HL-60 (cell line): ENCODE data around the gene SDK1.

Experiments used
- DNase-seq, 2 experiments: peaks; one replicate each; pipeline ENCODE4 v3.0.0-alpha.2; 2010 to 2020; ENCODE audit warnings: low read depth in 1 of 2, low spot score in 1 of 2
- H3K27ac ChIP-seq: fragments of 250-450 bp; sonication (Bioruptor Pico); replicated peaks from 2 replicates; pipeline ENCODE4 v1.5.1; 2020; ENCODE audit warnings: mild to moderate bottlenecking, moderate library complexity
- H3K27me3 ChIP-seq: fragments of 250-450 bp; sonication (Bioruptor Pico); 2 replicates; pipeline ENCODE4 v1.5.1; 2021; ENCODE audit warnings: mild to moderate bottlenecking, moderate library complexity; ENCODE audit not compliant: insufficient read depth, poor library complexity, severe bottlenecking
- H3K4me3 ChIP-seq: replicated peaks from 2 replicates; pipeline ENCODE4 v1.5.1; 2011; ENCODE audit warnings: mild to moderate bottlenecking, control low read depth, low read length; ENCODE audit not compliant: insufficient read depth
- GABPA ChIP-seq: IDR thresholded peaks from 2 replicates; pipeline ENCODE4 v1.6.1; 2012; ENCODE audit warnings: low read depth
- POLR2AphosphoS5 ChIP-seq: IDR thresholded peaks from 2 replicates; pipeline ENCODE4 v1.6.1; 2012; ENCODE audit warnings: low read depth
- SPI1 ChIP-seq: IDR thresholded peaks from 2 replicates; pipeline ENCODE4 v1.6.1; 2012; ENCODE audit warnings: low read depth, mild to moderate bottlenecking, borderline replicate concordance
- TF ChIP-seq, protein P1 (sequence below): IDR thresholded peaks from one replicate; pipeline ENCODE4 v1.5.1; 2011; ENCODE audit warnings: low read length, control low read depth, inconsistent platforms; ENCODE audit not compliant: insufficient read depth
- TF ChIP-seq, protein P2 (sequence below): IDR thresholded peaks from 2 replicates; pipeline ENCODE4 v1.6.1; 2012; ENCODE audit warnings: low read depth; ENCODE audit not compliant: insufficient replicate concordance

The SDK1 gene

DNA sequence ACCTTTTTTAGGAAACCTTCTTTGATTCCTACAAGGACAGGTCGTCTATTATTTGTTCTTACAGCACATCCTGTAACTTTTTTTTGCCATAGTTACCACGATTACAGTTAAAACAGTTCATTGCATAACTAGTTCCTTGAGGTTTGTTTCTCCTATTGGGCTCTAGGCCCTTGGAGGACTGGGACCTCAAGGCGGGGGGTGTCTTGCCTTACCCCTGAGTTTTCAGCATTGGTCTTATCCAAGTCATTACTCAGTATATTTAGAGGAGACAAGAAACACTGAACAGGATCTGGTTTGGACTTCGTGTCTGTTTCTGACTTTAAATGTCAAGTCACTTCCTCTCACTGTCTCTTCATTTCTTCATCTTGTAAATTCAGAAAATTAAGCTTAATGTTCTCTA is 369.8 kb downstream of the SDK1 start:
- TF ChIP-seq POLR2AphosphoS5 (no peak), GABPA (no peak), SPI1 (no peak)
- TF ChIP-seq, protein P1, sequence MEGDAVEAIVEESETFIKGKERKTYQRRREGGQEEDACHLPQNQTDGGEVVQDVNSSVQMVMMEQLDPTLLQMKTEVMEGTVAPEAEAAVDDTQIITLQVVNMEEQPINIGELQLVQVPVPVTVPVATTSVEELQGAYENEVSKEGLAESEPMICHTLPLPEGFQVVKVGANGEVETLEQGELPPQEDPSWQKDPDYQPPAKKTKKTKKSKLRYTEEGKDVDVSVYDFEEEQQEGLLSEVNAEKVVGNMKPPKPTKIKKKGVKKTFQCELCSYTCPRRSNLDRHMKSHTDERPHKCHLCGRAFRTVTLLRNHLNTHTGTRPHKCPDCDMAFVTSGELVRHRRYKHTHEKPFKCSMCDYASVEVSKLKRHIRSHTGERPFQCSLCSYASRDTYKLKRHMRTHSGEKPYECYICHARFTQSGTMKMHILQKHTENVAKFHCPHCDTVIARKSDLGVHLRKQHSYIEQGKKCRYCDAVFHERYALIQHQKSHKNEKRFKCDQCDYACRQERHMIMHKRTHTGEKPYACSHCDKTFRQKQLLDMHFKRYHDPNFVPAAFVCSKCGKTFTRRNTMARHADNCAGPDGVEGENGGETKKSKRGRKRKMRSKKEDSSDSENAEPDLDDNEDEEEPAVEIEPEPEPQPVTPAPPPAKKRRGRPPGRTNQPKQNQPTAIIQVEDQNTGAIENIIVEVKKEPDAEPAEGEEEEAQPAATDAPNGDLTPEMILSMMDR = no peak
- TF ChIP-seq, protein P2, sequence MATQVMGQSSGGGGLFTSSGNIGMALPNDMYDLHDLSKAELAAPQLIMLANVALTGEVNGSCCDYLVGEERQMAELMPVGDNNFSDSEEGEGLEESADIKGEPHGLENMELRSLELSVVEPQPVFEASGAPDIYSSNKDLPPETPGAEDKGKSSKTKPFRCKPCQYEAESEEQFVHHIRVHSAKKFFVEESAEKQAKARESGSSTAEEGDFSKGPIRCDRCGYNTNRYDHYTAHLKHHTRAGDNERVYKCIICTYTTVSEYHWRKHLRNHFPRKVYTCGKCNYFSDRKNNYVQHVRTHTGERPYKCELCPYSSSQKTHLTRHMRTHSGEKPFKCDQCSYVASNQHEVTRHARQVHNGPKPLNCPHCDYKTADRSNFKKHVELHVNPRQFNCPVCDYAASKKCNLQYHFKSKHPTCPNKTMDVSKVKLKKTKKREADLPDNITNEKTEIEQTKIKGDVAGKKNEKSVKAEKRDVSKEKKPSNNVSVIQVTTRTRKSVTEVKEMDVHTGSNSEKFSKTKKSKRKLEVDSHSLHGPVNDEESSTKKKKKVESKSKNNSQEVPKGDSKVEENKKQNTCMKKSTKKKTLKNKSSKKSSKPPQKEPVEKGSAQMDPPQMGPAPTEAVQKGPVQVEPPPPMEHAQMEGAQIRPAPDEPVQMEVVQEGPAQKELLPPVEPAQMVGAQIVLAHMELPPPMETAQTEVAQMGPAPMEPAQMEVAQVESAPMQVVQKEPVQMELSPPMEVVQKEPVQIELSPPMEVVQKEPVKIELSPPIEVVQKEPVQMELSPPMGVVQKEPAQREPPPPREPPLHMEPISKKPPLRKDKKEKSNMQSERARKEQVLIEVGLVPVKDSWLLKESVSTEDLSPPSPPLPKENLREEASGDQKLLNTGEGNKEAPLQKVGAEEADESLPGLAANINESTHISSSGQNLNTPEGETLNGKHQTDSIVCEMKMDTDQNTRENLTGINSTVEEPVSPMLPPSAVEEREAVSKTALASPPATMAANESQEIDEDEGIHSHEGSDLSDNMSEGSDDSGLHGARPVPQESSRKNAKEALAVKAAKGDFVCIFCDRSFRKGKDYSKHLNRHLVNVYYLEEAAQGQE = no peak
- H3K27ac ChIP-seq = no peak overlapping the region
- DNase-seq = no peak
- H3K4me3 ChIP-seq = no peak overlapping the region
- no peaks in the 10 kb centered on the region for H3K27me3 ChIP-seq

DNA sequence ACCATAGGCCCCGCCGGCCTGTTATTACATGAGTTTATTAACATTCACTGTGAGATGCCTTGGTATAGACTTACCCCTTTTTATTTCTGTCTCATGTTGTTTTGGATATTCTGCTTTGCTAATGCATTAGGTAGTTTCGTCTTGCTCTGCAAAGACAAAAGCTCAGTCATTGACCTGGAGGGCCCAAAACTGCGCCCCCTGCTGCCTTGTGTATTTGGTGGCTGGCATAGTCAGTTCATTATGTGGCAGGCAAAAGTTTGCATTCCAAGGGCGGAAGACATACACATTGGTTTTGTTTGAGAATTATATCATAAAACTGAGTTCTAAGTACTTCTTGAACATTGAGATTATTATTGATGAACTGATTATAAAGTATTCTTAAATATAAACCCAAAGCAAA is 372.5 kb downstream of the SDK1 start:
- no peaks in the 10 kb centered on the region for H3K27me3 ChIP-seq
- no peak overlapping the region for H3K27ac ChIP-seq
- no peak for TF ChIP-seq GABPA
- TF ChIP-seq, protein P2 = no peak
- no peak for TF ChIP-seq POLR2AphosphoS5
- TF ChIP-seq, protein P1 = no peak
- TF ChIP-seq SPI1 = no peak
- DNase-seq = no peak
- H3K4me3 ChIP-seq = no peak overlapping the region

DNA sequence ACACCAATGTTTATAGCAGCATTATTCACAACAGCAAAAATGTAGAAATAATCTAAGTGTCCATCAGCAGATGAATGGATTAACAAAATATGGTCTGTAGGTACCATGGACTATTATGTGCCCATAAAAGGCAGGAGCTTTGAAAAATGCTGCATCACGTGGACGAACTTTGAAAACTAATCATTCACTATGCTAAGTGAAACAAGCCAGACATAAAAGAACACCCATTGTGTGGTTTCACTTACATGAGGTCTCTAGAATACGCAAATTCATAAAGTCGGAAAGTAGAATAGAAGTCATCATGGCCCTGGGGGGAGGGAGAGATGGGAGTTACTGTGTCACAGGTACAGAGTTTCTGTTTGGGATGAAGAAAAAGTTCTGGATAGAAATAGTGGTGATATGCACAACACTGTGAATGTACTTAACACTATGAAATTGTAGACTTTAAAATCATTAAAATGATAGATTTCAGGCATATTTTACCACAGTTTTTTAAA is 377.3 kb downstream of the SDK1 start:
- H3K27me3 ChIP-seq = no peaks in the 10 kb centered on the region
- H3K27ac ChIP-seq = no peak overlapping the region
- no peak for DNase-seq
- no peak for TF ChIP-seq POLR2AphosphoS5
- TF ChIP-seq, protein P1 = no peak
- TF ChIP-seq, protein P2 = no peak
- no peak for TF ChIP-seq SPI1
- no peak for TF ChIP-seq GABPA
- H3K4me3 ChIP-seq = no peak overlapping the region
